Stimulated activated naive CD8-positive, alpha-beta T cell treated with anti-CD3 and anti-CD28 coated beads, Interleukin-15, Interleukin-2, amounts not matched to agents 100 ng/mL and 50 ng/mL, for 24 hours (primary cell): ENCODE results near the gene MLIP.
"Not testable (repeated sequence)": the region's sequence is repeated elsewhere in the genome, so short reads cannot be mapped to it uniquely, and the experiment has no call there.

Experiments used
- H3K27ac Mint-ChIP-seq: one replicate; pipeline ENCODE4 v1.8.0; 2021; ENCODE audit warnings: mild to moderate bottlenecking, mixed read lengths
- H3K27me3 Mint-ChIP-seq: one replicate; pipeline ENCODE4 v1.8.0; 2021; ENCODE audit warnings: mixed read lengths
- H3K36me3 Mint-ChIP-seq: one replicate; pipeline ENCODE4 v1.8.0; 2021; ENCODE audit warnings: low read depth, mixed read lengths
- H3K4me1 Mint-ChIP-seq: one replicate; pipeline ENCODE4 v1.8.0; 2021; ENCODE audit warnings: low read depth, mixed read lengths
- H3K4me3 Mint-ChIP-seq: one replicate; pipeline ENCODE4 v1.8.0; 2021; ENCODE audit warnings: mild to moderate bottlenecking, mixed read lengths
- H3K9me3 Mint-ChIP-seq: one replicate; pipeline ENCODE4 v1.8.0; 2021; ENCODE audit warnings: mixed read lengths

Gene MLIP

GRCh38 chr6:54203474-54204035, 92.3 kb downstream of the MLIP start:
- H3K27me3 Mint-ChIP-seq, H3K9me3 Mint-ChIP-seq, H3K4me1 Mint-ChIP-seq, H3K4me3 Mint-ChIP-seq, H3K27ac Mint-ChIP-seq, H3K36me3 Mint-ChIP-seq: not testable (repeated sequence)

GRCh38 chr6:54204921-54205591, 93.8 kb downstream of the MLIP start:
- Mint-ChIP-seq H3K27ac (no peak overlapping the region), H3K27me3 (no peaks in the 10 kb centered on the region), H3K4me3 (no peak overlapping the region), H3K36me3 (no peaks in the 10 kb centered on the region), H3K4me1 (peaks cover 5% of the 10 kb centered on the region), H3K9me3 (no peaks in the 10 kb centered on the region)

GRCh38 chr6:54206510-54206909, 95.3 kb downstream of the MLIP start:
- Mint-ChIP-seq H3K4me1 (peaks cover 5% of the 10 kb centered on the region), H3K4me3 (no peak overlapping the region), H3K36me3 (no peaks in the 10 kb centered on the region), H3K27ac (no peak overlapping the region), H3K9me3 (no peaks in the 10 kb centered on the region), H3K27me3 (no peaks in the 10 kb centered on the region)

GRCh38 chr6:54209983-54210382, 98.7 kb downstream of the MLIP start:
- not testable (repeated sequence) for H3K36me3 Mint-ChIP-seq, H3K27ac Mint-ChIP-seq

GRCh38 chr6:54214286-54214685, 103.0 kb downstream of the MLIP start:
- H3K9me3 Mint-ChIP-seq: no peaks in the 10 kb centered on the region
- H3K27me3 Mint-ChIP-seq: no peaks in the 10 kb centered on the region
- no peak overlapping the region for H3K27ac Mint-ChIP-seq

More at GRCh38 chr6:54209983-54210382, 98.7 kb downstream of the MLIP start:
- not testable (repeated sequence) for H3K4me3 Mint-ChIP-seq, H3K9me3 Mint-ChIP-seq, H3K27me3 Mint-ChIP-seq, H3K4me1 Mint-ChIP-seq

GRCh38 chr6:54216336-54216735, 105.1 kb downstream of the MLIP start:
- Mint-ChIP-seq H3K36me3 (no peaks in the 10 kb centered on the region), H3K9me3 (no peaks in the 10 kb centered on the region), H3K4me1 (peaks cover 4% of the 10 kb centered on the region), H3K27me3 (no peaks in the 10 kb centered on the region), H3K27ac (no peak overlapping the region), H3K4me3 (no peak overlapping the region)

More at GRCh38 chr6:54214286-54214685, 103.0 kb downstream of the MLIP start:
- Mint-ChIP-seq H3K36me3 (no peaks in the 10 kb centered on the region), H3K4me1 (peaks cover 4% of the 10 kb centered on the region), H3K4me3 (no peak overlapping the region)

GRCh38 chr6:54217018-54217417, 105.8 kb downstream of the MLIP start:
- Mint-ChIP-seq H3K9me3 (no peaks in the 10 kb centered on the region), H3K27me3 (no peaks in the 10 kb centered on the region), H3K4me3 (no peak overlapping the region), H3K27ac (no peak overlapping the region), H3K36me3 (no peaks in the 10 kb centered on the region), H3K4me1 (peaks cover 4% of the 10 kb centered on the region)

- no peak overlapping the region for H3K27ac Mint-ChIP-seq
- H3K27me3 Mint-ChIP-seq: no peaks in the 10 kb centered on the region
- H3K9me3 Mint-ChIP-seq: peaks cover 13% of the 10 kb centered on the region
- H3K4me1 Mint-ChIP-seq: no peaks in the 10 kb centered on the region
- no peak overlapping the region for H3K4me3 Mint-ChIP-seq
- no peaks in the 10 kb centered on the region for H3K36me3 Mint-ChIP-seq
These were observed 111.0 kb downstream of the MLIP start for GRCh38 chr6:54222217-54222616.

- no peak overlapping the region for H3K4me3 Mint-ChIP-seq
- H3K27me3 Mint-ChIP-seq: no peaks in the 10 kb centered on the region
- peaks cover 4% of the 10 kb centered on the region for H3K9me3 Mint-ChIP-seq
- H3K4me1 Mint-ChIP-seq: no peaks in the 10 kb centered on the region
- H3K36me3 Mint-ChIP-seq: no peaks in the 10 kb centered on the region
- H3K27ac Mint-ChIP-seq: no peak overlapping the region
These were observed 121.5 kb downstream of the MLIP start for GRCh38 chr6:54232703-54233102.

GRCh38 chr6:54234539-54234938, 123.3 kb downstream of the MLIP start:
- no peaks in the 10 kb centered on the region for H3K4me1 Mint-ChIP-seq
- H3K9me3 Mint-ChIP-seq: peaks cover 4% of the 10 kb centered on the region
- no peak overlapping the region for H3K27ac Mint-ChIP-seq
- no peak overlapping the region for H3K4me3 Mint-ChIP-seq
- no peaks in the 10 kb centered on the region for H3K27me3 Mint-ChIP-seq
- H3K36me3 Mint-ChIP-seq: no peaks in the 10 kb centered on the region

GRCh38 chr6:54236984-54237383, 125.7 kb downstream of the MLIP start:
- Mint-ChIP-seq H3K36me3 (no peaks in the 10 kb centered on the region), H3K27ac (no peak overlapping the region), H3K4me1 (no peaks in the 10 kb centered on the region), H3K9me3 (peaks cover 4% of the 10 kb centered on the region), H3K4me3 (no peak overlapping the region), H3K27me3 (no peaks in the 10 kb centered on the region)

GRCh38 chr6:54238396-54238795, 127.2 kb downstream of the MLIP start:
- no peaks in the 10 kb centered on the region for H3K36me3 Mint-ChIP-seq
- no peak overlapping the region for H3K27ac Mint-ChIP-seq
- H3K27me3 Mint-ChIP-seq: no peaks in the 10 kb centered on the region
- peaks cover 4% of the 10 kb centered on the region for H3K9me3 Mint-ChIP-seq
- H3K4me3 Mint-ChIP-seq: no peak overlapping the region
- no peaks in the 10 kb centered on the region for H3K4me1 Mint-ChIP-seq

- H3K27me3 Mint-ChIP-seq: no peaks in the 10 kb centered on the region
- no peaks in the 10 kb centered on the region for H3K36me3 Mint-ChIP-seq
- H3K4me1 Mint-ChIP-seq: no peaks in the 10 kb centered on the region
- H3K9me3 Mint-ChIP-seq: no peaks in the 10 kb centered on the region
- no peak overlapping the region for H3K27ac Mint-ChIP-seq
- no peak overlapping the region for H3K4me3 Mint-ChIP-seq
These were observed 132.5 kb downstream of the MLIP start for GRCh38 chr6:54243699-54244098.

GRCh38 chr6:54244430-54244829, 133.2 kb downstream of the MLIP start:
- Mint-ChIP-seq H3K27ac (no peak overlapping the region), H3K9me3 (no peaks in the 10 kb centered on the region), H3K4me1 (no peaks in the 10 kb centered on the region), H3K4me3 (no peak overlapping the region), H3K36me3 (no peaks in the 10 kb centered on the region), H3K27me3 (no peaks in the 10 kb centered on the region)

GRCh38 chr6:54245265-54245664, 134.0 kb downstream of the MLIP start:
- Mint-ChIP-seq H3K36me3 (no peaks in the 10 kb centered on the region), H3K27ac (no peak overlapping the region), H3K27me3 (no peaks in the 10 kb centered on the region), H3K4me1 (no peaks in the 10 kb centered on the region), H3K9me3 (no peaks in the 10 kb centered on the region), H3K4me3 (no peak overlapping the region)

GRCh38 chr6:54248319-54248718, 137.1 kb downstream of the MLIP start:
- Mint-ChIP-seq H3K4me3 (no peak overlapping the region), H3K36me3 (no peaks in the 10 kb centered on the region), H3K27ac (no peak overlapping the region), H3K27me3 (no peaks in the 10 kb centered on the region), H3K4me1 (no peaks in the 10 kb centered on the region), H3K9me3 (no peaks in the 10 kb centered on the region)
